Stimulated activated CD8-positive, alpha-beta memory T cell treated with anti-CD3 and anti-CD28 coated beads, Interleukin-4, amount 100 ng/mL, for 48 hours (primary cell): ENCODE measurements around the gene PRMT5.
"Not testable (repeated sequence)": the region's sequence is repeated elsewhere in the genome, so short reads cannot be mapped to it uniquely, and the experiment has no call there.

ENCODE experiments used
- DNase-seq: peaks from one replicate; pipeline ENCODE4 v3.0.0-alpha.2; 2020

The PRMT5 gene

DNA sequence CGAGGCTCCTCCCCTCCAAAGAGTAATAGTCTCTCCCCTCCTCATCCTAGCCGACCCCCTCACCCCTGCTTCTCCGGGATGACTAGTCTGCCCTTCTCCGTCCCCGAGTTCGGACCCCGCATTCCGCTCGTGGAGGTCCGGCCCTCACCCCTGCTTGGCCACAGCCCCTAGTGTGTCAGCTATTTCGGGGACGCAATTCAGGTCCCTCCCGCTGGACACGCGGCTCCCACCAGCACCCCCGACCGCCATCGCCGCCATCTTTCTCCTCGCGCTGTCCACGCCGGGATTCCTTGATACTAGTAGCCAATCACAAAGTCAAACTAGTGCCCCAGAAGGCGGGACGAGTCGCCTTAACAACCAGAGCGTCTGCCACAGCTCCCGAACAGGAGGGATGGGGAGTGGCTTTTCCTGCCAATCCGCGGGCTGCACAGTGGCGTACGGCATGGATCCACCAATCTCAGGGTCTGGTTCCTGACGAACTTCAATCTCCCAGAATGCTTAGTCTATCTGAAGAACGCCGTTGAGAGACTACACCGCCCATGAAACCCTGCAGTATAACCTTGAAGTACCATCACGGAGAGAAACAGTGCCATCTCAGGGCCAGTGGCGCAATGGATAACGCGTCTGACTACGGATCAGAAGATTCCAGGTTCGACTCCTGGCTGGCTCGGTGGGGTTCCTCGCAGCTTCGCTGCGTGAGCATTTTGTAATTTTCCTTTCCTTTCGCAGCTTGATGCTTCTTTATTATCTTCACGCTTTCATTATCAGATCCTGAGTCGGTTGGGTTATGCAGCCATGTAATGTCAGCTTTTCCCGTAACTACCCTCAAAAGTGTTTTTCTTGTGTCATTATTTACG lies at the start of gene PRMT5:
Gene PRMT5 (minus strand): TSS at position 273 of the 857 bp plus-strand sequence. CDS start 15 bp downstream, at position 258.
- peak; percentile 98 for DNase-seq

DNA sequence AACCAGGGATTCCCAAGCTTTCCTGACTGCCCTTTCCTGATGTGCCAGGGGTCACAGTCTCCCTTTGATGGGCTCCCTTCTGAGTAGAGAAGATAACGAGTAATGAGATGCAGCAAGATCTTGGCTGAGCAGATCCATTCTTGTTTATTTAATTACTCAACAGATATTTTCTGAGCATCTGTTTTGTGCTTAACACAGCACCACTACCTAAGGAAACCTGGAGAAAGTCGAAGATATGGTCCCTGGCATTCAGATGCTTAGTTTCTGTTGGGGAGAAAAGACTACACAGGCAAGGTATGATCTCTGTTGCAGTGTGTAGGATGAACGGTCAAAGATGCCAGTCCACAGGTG lies 49.3 kb upstream of the PRMT5 start:
- DNase-seq, result no peak

DNA sequence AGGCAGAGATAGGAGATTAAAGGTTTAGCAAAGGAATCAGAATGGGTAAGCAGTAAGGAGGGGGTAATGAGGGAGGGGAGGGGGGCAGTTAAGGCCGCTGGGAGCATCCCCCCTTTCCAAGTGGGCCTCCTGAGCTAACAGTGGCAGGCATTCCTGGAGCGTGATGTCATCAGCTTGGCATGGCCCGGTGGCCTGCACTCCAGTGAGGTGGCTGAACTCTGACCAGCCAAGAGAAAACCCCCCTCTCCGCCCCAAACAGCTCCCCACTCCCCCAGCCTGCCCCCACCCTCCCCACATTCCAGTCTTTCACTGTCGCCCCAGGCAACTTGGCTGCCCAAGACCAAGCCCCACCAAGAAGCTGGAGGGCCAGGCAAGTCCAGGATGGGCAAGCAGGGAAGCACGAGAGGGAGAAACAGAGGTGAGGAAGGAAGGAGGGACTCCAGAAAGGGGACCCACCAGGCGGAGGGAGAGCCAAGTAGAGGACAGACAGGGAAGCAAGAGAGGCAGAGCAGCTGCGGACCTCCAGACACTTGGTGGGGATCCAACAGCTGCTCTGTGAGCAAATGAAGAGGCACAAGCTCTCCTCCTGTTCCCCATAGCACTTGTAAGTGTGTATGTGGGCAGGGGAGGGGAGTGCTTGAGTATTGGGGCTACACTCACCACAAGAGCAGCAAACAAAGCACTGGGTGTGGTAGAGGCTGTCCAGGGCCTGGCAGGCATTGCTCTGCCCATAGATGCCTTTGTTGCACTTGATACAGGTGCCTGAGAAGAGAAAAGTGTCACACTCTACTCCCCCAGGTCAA lies 48.7 kb upstream of the PRMT5 start:
- no peak for DNase-seq

DNA sequence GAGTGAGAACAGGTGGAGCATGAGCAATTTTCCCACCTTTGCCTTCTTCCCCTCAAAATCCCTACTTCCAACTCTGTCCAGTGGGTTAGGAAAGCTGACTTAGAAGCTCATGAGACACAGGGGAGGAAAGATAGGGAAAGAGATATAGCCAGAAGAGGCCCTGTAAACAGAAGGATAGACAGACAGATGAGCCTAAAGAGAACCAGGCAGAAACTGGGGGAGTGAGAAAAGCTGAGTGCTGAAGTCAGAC lies 48.2 kb upstream of the PRMT5 start:
- DNase-seq, result no peak

DNA sequence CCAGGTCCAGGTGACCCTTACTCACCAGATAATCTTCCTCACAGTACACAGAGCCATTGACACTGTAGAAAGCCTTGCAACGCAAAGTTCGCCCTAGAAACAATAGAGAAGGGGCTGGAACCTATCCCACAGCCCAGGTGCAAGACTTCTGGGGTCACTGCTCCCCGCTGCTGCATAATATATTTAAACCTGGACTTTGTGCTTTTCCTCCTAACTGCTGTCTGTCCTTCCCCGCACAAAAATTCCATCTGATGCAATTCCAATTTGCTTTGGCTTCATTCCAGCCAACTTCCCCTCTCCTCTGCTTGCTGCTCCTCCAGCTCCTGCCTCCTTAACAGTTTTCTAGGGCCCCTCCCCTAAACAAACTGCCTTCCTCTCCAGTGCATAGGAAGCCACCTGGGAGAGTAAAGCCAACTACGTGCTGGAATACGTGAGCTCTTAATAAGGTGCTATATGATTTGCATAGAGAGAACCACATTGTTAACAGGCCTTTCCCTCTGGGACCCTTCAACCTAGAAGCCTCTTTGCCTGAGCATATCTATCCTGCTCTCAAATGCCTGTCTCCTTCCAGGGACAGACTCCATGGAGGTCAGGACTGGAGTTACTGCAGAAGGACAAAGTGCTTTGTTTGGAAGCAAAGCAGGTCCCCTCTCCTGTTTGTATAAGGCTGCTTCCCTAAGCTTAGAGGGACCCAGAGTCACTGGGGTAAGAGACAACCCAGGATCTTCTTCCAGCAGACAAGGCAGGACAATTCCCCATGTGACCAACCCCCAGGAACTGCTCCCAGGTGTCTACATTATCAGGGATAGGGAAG lies 47.7 kb upstream of the PRMT5 start:
- DNase-seq, result no peak

DNA sequence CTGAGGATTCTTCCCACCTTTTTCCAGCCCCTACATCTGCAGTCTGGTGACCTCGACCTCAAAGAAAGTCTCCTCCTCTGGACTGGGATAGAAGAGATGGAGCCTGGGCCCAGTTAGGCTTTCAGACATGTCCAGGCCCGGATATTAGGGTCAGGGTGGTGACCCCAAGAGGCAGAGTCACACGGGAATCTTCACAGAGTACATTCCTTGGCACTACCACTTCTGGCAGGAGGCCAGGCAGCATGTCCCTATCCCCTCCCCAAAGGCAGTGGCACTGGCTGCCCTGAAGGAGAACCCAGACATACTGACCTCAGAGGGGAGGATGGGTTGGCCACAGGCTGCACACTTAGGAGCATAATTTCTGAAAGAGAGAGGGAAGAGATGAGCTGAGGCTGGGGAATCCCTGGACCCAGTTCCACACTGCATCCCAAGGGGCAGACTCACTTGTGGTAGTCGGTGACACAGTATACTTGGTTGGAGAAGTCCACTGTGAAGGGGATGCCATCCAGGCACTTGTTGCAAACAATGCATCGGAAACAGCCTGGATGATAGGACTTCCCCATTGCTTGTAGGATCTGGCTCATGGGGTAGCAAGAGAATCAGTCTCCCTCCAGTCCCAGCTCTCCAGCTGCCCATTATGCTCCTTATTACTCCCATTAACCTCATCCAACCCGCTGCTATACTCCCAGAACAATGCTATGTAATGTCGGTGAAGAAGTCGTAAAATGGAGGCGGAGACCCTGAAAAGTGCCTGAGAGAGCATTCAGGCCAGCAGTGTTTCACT lies 45.5 kb upstream of the PRMT5 start:
- DNase-seq, result no peak

DNA sequence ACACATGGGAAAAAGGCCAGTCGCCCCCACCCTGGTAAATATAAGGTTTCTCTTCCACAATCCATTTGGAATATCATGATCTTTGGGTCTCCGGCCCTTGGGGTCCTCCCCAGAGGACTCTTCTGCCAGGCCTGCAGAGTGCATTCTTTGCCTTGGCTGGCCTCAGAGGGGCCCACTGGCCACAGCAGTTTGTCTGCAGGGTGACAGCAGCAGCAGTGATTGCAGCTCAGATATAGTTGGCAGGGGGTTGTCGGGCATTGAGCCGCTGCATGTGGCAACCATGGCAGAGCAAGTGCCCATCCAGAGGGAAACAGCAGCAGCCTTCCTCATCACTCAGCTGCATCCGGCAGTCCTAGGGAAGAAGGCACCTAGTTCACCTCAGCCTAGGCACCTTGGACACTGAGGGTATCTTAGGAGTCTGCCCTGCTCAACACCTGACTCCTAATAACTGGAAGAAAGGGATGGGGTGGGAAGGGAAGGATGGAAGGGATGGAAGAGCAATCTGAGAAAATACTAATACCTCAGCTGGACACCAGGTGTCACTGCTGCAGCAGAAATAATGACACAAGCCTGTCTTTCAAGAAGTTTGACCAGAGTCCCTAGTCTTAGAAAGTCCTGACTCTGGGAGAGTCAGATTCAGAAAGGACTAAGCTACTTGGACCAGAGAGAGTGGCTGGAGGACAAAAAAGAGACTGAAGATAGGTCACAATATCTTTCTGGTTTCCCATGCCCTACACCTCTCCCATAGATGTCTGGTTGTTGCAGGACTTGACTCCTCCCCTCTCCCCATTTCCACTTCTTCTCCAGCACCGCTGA lies 44.2 kb upstream of the PRMT5 start:
- peak; percentile 52 for DNase-seq

DNA sequence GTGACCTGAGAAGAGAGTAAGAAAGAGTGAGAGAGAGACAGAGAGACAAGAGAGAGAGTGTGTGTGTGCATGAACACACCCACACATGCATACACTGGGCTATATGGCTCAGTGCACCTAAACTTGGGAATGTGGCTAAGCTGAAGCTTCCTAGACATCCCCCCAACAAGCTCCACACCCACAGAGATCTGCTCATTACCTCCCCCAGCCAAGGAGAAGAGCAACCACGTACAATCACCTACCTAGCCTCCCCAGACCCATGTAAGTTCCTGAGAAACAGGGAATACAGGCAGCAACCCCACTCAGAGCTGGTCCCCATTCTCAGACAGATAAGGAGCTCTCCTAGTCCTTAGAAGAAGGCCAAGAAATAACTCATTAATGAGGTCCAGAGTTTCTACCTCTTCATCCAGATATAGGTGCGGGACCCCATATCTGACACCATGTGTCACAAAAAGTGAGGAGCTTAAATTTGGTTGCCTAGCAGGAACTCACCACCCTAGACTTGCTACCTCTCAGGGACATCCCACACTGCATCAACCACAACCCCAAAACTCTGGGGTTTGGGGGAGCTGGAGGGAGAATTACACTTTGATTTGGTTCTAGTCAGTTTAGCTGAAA lies 43.2 kb upstream of the PRMT5 start:
- no peak for DNase-seq

DNA sequence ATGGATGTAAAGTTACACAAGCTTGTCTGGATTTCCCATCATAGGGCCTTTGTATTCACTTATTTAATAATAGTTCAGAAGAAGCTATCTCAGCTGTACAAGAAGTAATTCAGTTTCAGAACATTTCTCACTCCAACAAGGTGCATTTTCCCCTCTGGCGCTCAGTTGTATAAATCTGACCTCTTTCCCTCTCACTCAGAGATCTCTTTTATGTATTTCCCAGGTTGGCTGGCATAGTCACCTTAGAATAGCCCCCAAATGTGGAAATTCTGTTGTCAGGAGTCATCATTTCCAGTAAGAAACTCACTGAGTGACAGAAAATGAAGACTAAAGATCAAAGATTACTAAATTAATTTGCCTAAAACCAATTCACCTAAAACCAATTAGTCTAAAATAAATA lies 42.0 kb upstream of the PRMT5 start:
- DNase-seq, result no peak

DNA sequence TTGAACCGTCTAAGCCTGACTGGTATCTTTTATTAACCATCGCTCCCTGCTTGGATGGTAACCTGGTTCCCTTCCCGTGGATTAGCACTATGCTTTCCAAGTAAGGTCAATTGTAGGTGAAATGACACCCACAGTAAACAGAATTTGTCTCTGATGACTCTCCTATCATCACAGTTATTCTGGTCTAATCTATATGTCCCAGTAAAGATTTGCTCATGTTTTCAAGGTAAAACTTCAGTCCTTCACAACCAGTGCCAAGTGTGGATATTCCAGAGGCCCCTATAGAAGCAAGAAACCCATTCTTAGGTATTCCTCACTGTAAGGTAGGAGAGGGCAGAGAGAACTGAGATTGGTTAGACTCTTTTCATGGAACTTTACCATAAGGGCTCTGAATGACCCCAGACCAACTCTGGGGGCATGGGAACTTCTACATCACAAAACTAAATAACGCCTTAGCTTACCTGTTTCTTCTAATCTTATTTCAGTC lies 37.6 kb upstream of the PRMT5 start:
- no peak for DNase-seq

DNA sequence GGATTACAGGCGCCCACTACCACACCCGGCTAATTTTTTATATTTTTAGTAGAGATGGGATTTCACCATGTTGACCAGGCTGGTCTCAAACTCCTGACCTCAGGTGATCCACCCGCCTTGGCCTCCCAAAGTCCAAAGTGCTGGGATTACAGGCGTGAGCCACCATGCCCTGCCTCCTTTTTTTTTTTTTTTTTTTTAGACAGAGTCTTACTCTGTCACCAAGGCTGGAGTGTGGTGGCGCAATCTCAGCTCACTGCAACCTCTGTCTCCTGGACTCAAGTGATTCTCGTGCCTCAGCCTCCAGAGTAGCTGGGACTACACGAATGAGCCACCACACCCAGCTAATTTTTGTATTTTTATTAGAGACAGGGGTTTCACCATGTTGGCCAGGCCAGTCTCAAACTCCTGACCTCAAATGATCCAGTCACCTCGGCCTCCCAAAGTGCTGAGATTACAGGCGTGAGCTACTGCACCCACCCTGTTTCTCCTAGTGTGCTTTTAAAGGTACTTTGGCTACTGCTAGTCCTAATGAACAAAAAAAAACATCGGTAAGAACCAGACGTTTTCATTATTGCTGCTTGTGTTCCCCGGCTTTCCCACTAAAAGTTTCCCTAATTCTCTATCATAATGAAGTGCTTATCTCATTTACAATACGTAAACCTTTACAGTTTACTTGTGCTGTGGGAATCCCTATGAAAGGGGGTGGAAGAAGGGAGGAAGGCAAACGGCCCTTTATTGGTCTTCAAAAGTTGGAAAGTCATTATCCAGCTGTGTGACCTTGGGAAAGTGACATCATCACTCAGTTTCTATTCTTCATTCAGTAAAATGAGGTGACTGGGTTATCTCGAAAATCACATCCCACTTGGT lies 37.0 kb upstream of the PRMT5 start:
- DNase-seq, result not testable (repeated sequence)

DNA sequence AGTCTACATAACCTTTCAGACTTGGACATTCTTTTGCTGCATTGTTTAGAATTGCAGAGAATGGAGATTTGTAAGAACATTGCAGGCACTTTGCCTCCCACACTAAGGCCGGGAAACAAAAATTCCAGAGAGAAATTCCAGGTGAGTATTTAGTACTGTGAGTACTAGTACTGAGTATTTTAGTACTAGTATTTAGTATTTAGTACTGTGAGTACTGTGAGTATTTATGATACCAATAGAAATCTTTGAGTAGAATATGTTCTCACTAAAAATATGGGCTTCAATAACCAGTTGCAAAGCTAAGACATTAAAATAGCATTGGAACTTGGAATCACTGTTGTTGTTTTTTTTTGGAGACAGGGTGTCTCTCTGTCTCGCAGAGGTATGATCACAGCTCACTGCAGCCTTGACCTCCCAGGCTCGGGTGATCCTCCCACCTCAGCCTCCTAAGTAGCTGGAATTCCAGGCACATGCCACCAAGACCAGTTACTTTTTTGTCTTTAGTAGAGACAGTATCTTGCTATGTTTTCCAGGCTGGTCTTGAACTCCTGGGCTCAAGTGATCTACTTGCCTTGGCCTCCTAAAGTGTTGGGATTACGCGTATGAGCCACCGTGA lies 33.0 kb upstream of the PRMT5 start:
- no peak for DNase-seq

DNA sequence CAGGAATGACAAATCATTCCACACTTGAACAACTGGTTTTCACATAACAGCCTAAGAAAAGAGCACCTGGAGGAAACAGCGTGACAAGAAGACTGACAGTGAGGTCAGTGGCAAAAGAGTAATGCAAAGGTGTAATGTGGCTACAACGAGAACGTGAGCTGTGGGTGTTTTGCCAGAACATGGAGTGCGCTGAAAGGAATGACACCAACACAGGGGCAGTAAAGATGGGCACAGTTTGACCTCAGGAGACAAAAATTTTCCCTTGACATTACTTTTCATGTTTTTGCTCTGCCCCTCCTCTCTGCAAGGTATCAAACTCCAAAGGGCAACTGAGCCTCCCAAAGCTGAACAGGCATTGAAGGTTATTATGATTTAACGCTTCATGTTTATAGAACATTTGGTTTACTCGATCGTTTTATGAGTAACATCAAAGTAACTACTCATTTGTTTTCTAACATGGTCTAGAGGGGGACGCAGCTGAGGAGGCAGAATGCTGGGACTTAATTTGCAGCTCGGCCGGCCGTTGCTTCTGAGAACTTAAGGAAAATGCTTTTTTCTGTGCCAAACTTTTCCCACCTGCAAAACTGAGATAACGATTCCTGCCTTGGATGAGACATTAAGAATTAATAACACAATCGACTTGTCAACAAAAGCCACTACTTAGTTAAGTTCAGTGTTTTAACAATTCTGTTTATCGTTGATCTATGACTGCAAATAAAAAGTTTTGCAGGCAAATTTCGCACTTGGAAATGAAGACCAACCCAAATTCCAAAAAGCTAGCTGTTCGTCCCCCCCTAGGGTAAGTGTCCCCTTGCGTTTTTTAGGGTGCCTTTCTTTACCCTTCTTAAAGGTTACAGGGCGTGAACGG lies 26.8 kb upstream of the PRMT5 start:
- no peak for DNase-seq

DNA sequence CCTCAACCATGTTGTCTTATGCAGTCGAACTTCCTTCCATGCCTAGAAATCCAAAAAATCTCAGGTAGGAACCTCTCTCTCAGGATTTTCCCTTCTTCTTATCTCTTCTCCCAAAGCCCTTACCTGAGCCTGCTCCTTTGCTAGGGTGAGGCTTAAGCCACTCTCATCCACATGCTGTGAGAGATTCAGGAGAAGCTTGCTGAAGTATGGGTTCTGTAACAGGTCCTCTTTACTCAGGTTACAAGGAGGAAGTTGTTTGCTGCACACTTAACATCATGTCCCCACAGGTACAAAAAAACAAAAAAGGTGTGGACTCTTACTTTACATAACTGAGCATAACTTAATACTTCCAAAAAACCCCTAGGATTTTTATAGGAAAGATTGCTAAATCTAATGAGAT lies 23.2 kb upstream of the PRMT5 start:
- no peak for DNase-seq

DNA sequence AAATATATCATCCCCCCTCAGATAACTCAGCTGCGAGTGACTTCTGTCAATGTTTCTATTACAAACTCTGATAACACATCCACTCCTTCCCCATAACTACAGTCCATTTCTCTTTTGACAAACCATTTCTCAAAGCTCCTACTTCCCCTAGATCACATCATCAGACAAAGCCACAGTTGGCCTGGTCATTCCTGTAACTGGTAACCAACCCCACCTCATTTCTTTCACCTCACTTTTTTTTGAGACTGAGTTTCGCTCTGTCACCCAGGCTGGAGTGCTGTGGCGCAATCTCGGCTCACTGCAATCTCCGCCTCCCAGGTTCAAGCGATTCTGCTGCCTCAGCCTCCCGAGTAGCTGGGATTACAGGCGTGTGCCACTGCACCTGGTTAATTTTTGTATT lies 22.6 kb upstream of the PRMT5 start:
- DNase-seq, result not testable (repeated sequence)

DNA sequence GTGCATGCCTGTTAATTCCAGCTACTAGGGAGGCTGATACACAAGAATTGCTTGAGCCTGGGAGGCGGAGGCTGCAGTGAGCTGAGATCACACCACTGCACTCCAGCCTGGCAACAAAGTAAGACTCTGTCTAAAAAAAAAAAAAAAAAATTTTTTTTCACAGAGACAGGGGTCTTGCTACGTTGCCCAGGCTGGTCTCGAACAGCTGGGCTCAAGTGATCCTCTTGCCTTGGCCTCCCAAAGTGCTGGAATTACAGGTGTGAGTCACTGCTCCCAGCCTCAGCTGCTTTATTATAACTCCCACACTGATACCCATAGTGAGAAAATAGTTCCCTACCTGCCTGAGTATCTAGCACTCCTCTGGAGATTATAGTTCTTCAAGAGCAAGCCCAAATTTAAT lies 16.5 kb upstream of the PRMT5 start:
- DNase-seq, result no peak

DNA sequence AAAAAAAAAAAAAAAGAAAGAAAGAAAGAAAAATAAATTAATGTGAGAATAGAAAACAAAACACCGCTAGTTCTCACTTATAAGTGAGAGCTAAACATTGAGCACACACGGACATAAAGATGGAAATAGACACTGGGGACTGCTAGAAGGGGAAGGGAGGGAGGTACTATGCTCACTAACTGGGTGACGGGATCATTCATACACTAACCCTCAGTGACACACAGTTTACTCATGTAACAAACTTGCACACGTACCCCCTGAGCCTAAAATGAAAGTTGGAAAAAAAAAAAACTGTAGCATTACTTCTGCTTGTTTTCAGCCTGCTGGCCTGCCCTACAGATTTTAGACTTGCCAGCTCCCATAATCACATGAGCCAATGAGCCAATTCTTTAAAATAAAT lies 10.5 kb upstream of the PRMT5 start:
- no peak for DNase-seq

DNA sequence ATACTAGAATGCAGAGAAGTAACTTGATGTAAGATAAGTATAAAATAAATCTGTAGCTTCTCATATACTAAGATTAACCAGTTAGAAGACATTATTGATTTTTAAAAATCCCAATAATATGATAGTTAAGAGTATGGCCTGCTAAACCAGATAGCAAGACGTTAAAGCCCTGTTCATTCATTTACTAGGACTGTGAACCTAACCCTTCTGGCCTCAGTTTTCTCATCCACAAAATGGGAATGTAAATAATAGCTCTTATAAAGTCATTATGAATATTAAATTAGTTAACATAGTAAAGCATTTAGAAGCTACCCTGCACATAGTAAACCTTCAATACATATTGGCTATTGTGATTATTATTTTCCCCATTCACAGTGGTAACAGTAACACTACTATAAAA lies 6.0 kb upstream of the PRMT5 start:
- no peak for DNase-seq

DNA sequence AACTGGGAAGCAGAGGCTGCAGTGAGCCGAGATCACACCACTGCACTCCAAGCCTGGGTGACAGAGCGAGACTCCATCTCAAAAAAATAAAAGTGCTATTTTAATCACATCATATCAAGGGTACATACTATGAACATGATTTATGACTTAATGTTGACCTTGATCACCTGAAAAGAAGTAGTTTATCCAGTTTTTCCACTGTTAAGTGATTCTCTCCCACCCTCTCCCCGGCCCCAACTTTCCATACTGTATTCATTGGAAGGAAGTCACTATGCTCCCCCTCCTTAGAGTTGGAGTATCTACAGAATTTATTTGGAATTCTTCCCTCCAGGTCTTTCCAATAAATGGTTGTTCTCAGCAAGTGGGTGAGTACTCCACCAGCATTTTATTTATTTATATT lies 3.0 kb upstream of the PRMT5 start:
- DNase-seq, result no peak
